ENCODE results near the gene PMM1. TPM values are rescaled to one million over a fixed set of nuclear protein-coding genes. Genes with fewer than 3 reads are reported as not detected.

PMM1 gene
- total and polyA plus RNA-seq, 2 of the 13 experiments (the other 11 are each of a cell fraction or from before 2014, with no cell fraction given): 17.8 to 95.6 TPM

GRCh38 chr22:41576877-41577276, 12.8 kb downstream of the PMM1 start (continued):
- no peak for TF ChIP-seq PBX3 (CRISPR knock-in tag; IDR thresholded peaks at IDR 0.05; ENCODE audit: borderline replicate concordance)
- TF ChIP-seq MYNN (CRISPR knock-in tag; IDR thresholded peaks at IDR 0.05; ENCODE audit: low read depth): no peak
- peak; percentile 49; the same call in 1 of the 2 replicates for TF ChIP-seq ZFY (CRISPR knock-in tag; IDR thresholded peaks at IDR 0.05)
- TF ChIP-seq ZNF713 (CRISPR knock-in tag; IDR thresholded peaks at IDR 0.05): no peak
- TF ChIP-seq HMG20A (CRISPR knock-in tag; IDR thresholded peaks at IDR 0.05; ENCODE audit: borderline replicate concordance): no peak
- TF ChIP-seq ZNF691 (CRISPR knock-in tag; IDR thresholded peaks at IDR 0.05; ENCODE audit: borderline replicate concordance, low read depth): peak; percentile 36; the same call in 1 of the 2 replicates
- no peak for TF ChIP-seq SP2 (CRISPR knock-in tag; IDR thresholded peaks at IDR 0.05)
- TF ChIP-seq ZNF205 (CRISPR knock-in tag; IDR thresholded peaks at IDR 0.05): 0 out of 2 replicates have a peak, but pooled peaks have one; percentile 56
- peak; percentile 52; the same call in 1 of the 2 replicates for TF ChIP-seq AHR (CRISPR knock-in tag; IDR thresholded peaks at IDR 0.05)
- TF ChIP-seq MXD3 (CRISPR knock-in tag; IDR thresholded peaks at IDR 0.05): 0 out of 2 replicates have a peak, but pooled peaks have one; percentile 43
- no peak for TF ChIP-seq ZNF503 (CRISPR knock-in tag; IDR thresholded peaks at IDR 0.05)
- 0 out of 2 replicates have a peak, but pooled peaks have one; percentile 53 for TF ChIP-seq PRDM10 (CRISPR knock-in tag; IDR thresholded peaks at IDR 0.05; ENCODE audit: low read depth)
- no peak for TF ChIP-seq HNF4G (IDR thresholded peaks at IDR 0.05; ENCODE audit: borderline replicate concordance, low read depth, low read length)
- TF ChIP-seq HNF4G (CRISPR knock-in tag; IDR thresholded peaks at IDR 0.05; ENCODE audit: borderline replicate concordance, low read depth): no peak
- TF ChIP-seq ZBTB3 (CRISPR knock-in tag; IDR thresholded peaks at IDR 0.05; ENCODE audit: borderline replicate concordance, low read depth): no peak
- no peak for TF ChIP-seq SNAPC5 (CRISPR knock-in tag; IDR thresholded peaks at IDR 0.05; ENCODE audit: borderline replicate concordance)
- no peak for TF ChIP-seq ZNF710 (CRISPR knock-in tag; IDR thresholded peaks at IDR 0.05; ENCODE audit: borderline replicate concordance)
- TF ChIP-seq NR2F2 (IDR thresholded peaks at IDR 0.05; ENCODE audit: borderline replicate concordance, low read depth): no peak
- no peak for TF ChIP-seq ZNF224 (CRISPR knock-in tag; IDR thresholded peaks at IDR 0.05)
- TF ChIP-seq NCOA2 (CRISPR knock-in tag; IDR thresholded peaks at IDR 0.05): no peak

Data from HepG2 (cell line).